K562 (cell line): Measurements from ENCODE around the gene PLEKHG5. TPM values are rescaled to one million over a fixed set of nuclear protein-coding genes. Genes with fewer than 3 reads are reported as not detected.

Source experiments
- CXXC5 ChIP-seq: fragments of 250-450 bp; sonication (Bioruptor Pico); IDR thresholded peaks from 2 replicates; pipeline ENCODE4 v1.8.0; 2022; ENCODE audit warnings: inconsistent platforms, mild to moderate bottlenecking, moderate library complexity
- E2F4 ChIP-seq: sonication (generic); formaldehyde crosslinking; IDR thresholded peaks from 2 replicates; pipeline ENCODE4 v1.8.0; 2022; ENCODE audit warnings: mild to moderate bottlenecking, low read depth, missing genetic modification reagents
- EHMT2 ChIP-seq: fragments of 450-650 bp; IDR thresholded peaks from 2 replicates; pipeline ENCODE4 v1.6.1; 2018; ENCODE audit warnings: antibody characterized with exemption
- ETV1 ChIP-seq: fragments of 450-650 bp; conservative IDR thresholded peaks from 2 replicates; pipeline ENCODE4 v1.6.1; 2016; ENCODE audit warnings: missing genetic modification characterization, control low read depth, low read depth, missing compliant biosample characterization
- FOSL1 ChIP-seq: fragments of 200-800 bp; sonication (Bioruptor generic); conservative IDR thresholded peaks from 2 replicates; pipeline ENCODE4 v1.6.1; 2016; ENCODE audit warnings: missing genetic modification characterization, missing compliant biosample characterization
- FOXM1 ChIP-seq, 2 experiments: fragments of 450-650 bp in 1 of 2; sonication (generic) in 1 of 2; formaldehyde crosslinking in 1 of 2; IDR thresholded peaks; 2 replicates each; pipeline versions ENCODE4 v1.6.1 to v1.9.0; 2017 to 2022; ENCODE audit warnings: low read depth in 2 of 2, mild to moderate bottlenecking in 2 of 2, missing genetic modification reagents in 1 of 2, moderate library complexity in 1 of 2
- JUN ChIP-seq, 2 experiments: sonication (generic) in 1 of 2; formaldehyde crosslinking in 1 of 2; IDR thresholded peaks; 2 replicates each; pipeline versions ENCODE4 v1.6.1 to v1.8.0; 2012 to 2022; ENCODE audit warnings: borderline replicate concordance in 2 of 2, mild to moderate bottlenecking in 2 of 2, improper control_type of control experiment in 1 of 2, low read depth in 1 of 2, low read length in 1 of 2, missing genetic modification reagents in 1 of 2
- MGA ChIP-seq: fragments of 450-650 bp; IDR thresholded peaks from 2 replicates; pipeline ENCODE4 v1.6.1; 2016; ENCODE audit warnings: mild to moderate bottlenecking, moderate library complexity
- NFE2L1 ChIP-seq: fragments of 450-650 bp; IDR thresholded peaks from 2 replicates; pipeline ENCODE4 v1.6.1; 2016; ENCODE audit warnings: missing genetic modification characterization, low read depth, mild to moderate bottlenecking, missing compliant biosample characterization, moderate library complexity, borderline replicate concordance
- POLR2AphosphoS5 ChIP-seq: IDR thresholded peaks from 2 replicates; pipeline ENCODE4 v1.6.1; 2011; ENCODE audit warnings: mild to moderate bottlenecking, low read depth, low read length, moderate library complexity; ENCODE audit not compliant: control insufficient read depth, insufficient read depth
- ZFX ChIP-seq: sonication (generic); formaldehyde crosslinking; IDR thresholded peaks from 2 replicates; pipeline ENCODE4 v1.8.0; 2022; ENCODE audit warnings: mild to moderate bottlenecking, missing genetic modification reagents, moderate library complexity
- ZNF398 ChIP-seq: fragments of 250-450 bp; sonication (Bioruptor Pico); IDR thresholded peaks from 2 replicates; pipeline ENCODE4 v1.8.0; 2021; ENCODE audit warnings: moderate library complexity, mild to moderate bottlenecking, inconsistent platforms
- polyA plus RNA-seq, 8 experiments: library from polyadenylated mRNA; depleted of rRNA in 4 of 8; stranded (reverse) in 5 of 8; unstranded in 3 of 8; fragments of >200 nt; fragmentation: Nextera tagmentation in 2 of 8; fragmentation: Illumina TruSeq in 1 of 8; extraction: Ambion mirVana in 2 of 8; extraction: Trizol in 1 of 8; gene quantifications; 2 replicates each; pipeline versions ENCODE4 v1.2.1 to v1.2.3, GENCODE V29; 2011 to 2014; ENCODE audit warnings: inconsistent platforms in 1 of 8, missing spikeins in 1 of 8
- total RNA-seq, 7 experiments: library from RNA; depleted of rRNA in 6 of 7; stranded (reverse); fragments of >200 nt in 6 of 7; fragmentation: Illumina TruSeq in 2 of 7; extraction: Trizol in 2 of 7; gene quantifications; 2 replicates each; pipeline versions ENCODE4 v1.2.1 to v1.2.3, GENCODE V29; 2011 to 2021; ENCODE audit warnings: low replicate concordance in 1 of 7

Gene PLEKHG5
- total and polyA plus RNA-seq, 9 of the 15 experiments (the other 6 are each of a cell fraction or from before 2014, with no cell fraction given): 0.04 to 0.29 (median 0.09) TPM; not detected in 3

DNA sequence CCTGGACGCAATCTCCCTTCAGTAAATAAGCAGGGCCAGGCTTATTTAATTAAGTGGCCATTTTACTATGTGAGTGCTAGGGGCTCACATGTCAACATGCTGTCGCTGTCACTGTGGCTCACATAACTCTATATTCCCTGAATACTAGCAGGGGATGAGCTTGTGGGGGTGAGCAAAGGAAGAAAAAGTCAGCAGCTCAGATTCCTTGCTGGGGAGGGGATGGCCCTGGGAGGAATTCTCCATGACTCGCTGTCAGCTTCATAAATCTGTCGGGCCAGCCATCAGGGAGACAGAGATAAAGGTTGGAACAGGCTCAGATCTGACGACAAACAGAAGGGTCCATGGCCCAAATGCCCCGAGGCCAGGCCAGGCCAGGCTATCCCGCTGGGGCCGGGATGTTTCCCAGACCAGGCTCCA lies 26.0 kb upstream of the PLEKHG5 start (continued):
- TF ChIP-seq ZNF398 (CRISPR knock-in tag) (no peak), EHMT2 (no peak), FOXM1 (IDR thresholded peaks at IDR 0.05; ENCODE audit: low read depth) (peak; percentile 53; the same call in 1 of the 2 replicates), FOXM1 (CRISPR knock-in tag; IDR thresholded peaks at IDR 0.05; ENCODE audit: low read depth) (no peak), FOSL1 (tag) (0 out of 2 replicates have a peak, but pooled peaks have one; percentile 29), MGA (no peak), ETV1 (tag) (0 out of 2 replicates have a peak, but pooled peaks have one; percentile 7), JUN (IDR thresholded peaks at IDR 0.05; ENCODE audit: borderline replicate concordance, low read depth, low read length) (0 out of 2 replicates have a peak, but pooled peaks have one; percentile 15), JUN (CRISPR knock-in tag; IDR thresholded peaks at IDR 0.05; ENCODE audit: borderline replicate concordance) (no peak), POLR2AphosphoS5 (peak; percentile 77; the same call in 1 of the 2 replicates), NFE2L1 (no peak), ZFX (no peak), E2F4 (CRISPR knock-in tag) (no peak), CXXC5 (no peak)
